K562 (cell line): ENCODE measurements around the gene HOXB1. TPM values are rescaled to one million over a fixed set of nuclear protein-coding genes. Genes with fewer than 3 reads are reported as not detected.

Experiments used
- ATAC-seq: fragments of 200-7000 bp; cut with Tn5 transposase; 3 replicates; pipeline ENCODE4 v1.9.1; 2020; ENCODE audit warnings: moderate library complexity
- BruUV-seq: library from RNA; stranded (reverse); fragments of 400-500 nt; replicated peaks from 2 replicates; lab custom pipeline; 2021; lab: Mats Ljungman, UMichigan
- CTCF ChIA-PET: fragments of 300-600 bp; formaldehyde crosslinking; extraction: SDS; loops from one replicate; lab custom pipeline; 2021; ENCODE audit warnings: low intra/inter-chr PET ratio; lab: Yijun Ruan, JAX
- POLR2A ChIA-PET: fragments of 300-600, 350-650 bp; sonication (Branson Sonifier 250); formaldehyde crosslinking; extraction: SDS; loops from one replicate; lab custom pipeline; 2021; ENCODE audit warnings: antibody characterized with exemption, inconsistent platforms; lab: Yijun Ruan, JAX
- DNase-seq, 4 experiments: peaks; one replicate each; pipeline versions ENCODE4 v3.0.0 to v3.0.0-alpha.2; 2011 to 2018; ENCODE audit warnings: low spot score in 3 of 4, mixed read lengths in 3 of 4; ENCODE audit errors: extremely low read depth in 1 of 4
- FAIRE-seq: peaks from 2 replicates; lab custom pipeline; 2011; peaks lifted over from hg19 to GRCh38; lab: Jason Lieb, UNC
- H2AFZ ChIP-seq: 2 replicates; pipeline ENCODE4 v1.6.0; 2011; ENCODE audit warnings: low read depth, low read length, control low read depth, inconsistent platforms
- H3K27ac ChIP-seq: fragments of 200-600 bp; 3 replicates; pipeline ENCODE4 v1.8.0; 2011; ENCODE audit warnings: low read depth, mild to moderate bottlenecking, control low read depth, inconsistent platforms, low read length, moderate library complexity, mixed read lengths; ENCODE audit errors: extremely low read depth
- H3K27me3 ChIP-seq, 2 experiments: fragments of 300-600 bp in 1 of 2; 2 replicates in 1 of 2; 3 replicates in 1 of 2; pipeline versions ENCODE4 v1.6.0 to v1.8.0; 2011; ENCODE audit warnings: inconsistent platforms in 2 of 2, low read length in 2 of 2, mild to moderate bottlenecking in 1 of 2, mixed read lengths in 1 of 2, moderate library complexity in 1 of 2; ENCODE audit not compliant: control insufficient read depth in 2 of 2, insufficient read depth in 2 of 2
- H3K36me3 ChIP-seq: fragments of 300-600 bp; 3 replicates; pipeline ENCODE4 v1.8.0; 2011; ENCODE audit warnings: mild to moderate bottlenecking, low read length, inconsistent platforms; ENCODE audit not compliant: control insufficient read depth, insufficient read depth
- H3K4me1 ChIP-seq, 2 experiments: fragments of 200-600 bp in 1 of 2; replicated peaks in 1 of 2; 2 replicates in 1 of 2; 3 replicates in 1 of 2; pipeline versions ENCODE4 v1.5.1 to v1.8.0; 2011; ENCODE audit warnings: inconsistent platforms in 2 of 2, low read length in 2 of 2, mild to moderate bottlenecking in 1 of 2, mixed read lengths in 1 of 2, moderate library complexity in 1 of 2; ENCODE audit not compliant: control insufficient read depth in 2 of 2, insufficient read depth in 2 of 2
- H3K4me2 ChIP-seq: 2 replicates; pipeline ENCODE4 v1.6.1; 2011; ENCODE audit warnings: low read length, control low read depth, inconsistent platforms, mixed read lengths; ENCODE audit not compliant: insufficient read depth
- H3K4me3 ChIP-seq: fragments of 200-600 bp; sonication (generic), shearing (Covaris generic); 2 replicates; pipeline ENCODE4 v1.5.1; 2016; ENCODE audit warnings: control low read depth, inconsistent platforms
- H3K79me2 ChIP-seq: fragments of 200-600 bp; 3 replicates; pipeline ENCODE4 v1.8.0; 2011; ENCODE audit warnings: low read length, inconsistent platforms; ENCODE audit not compliant: control insufficient read depth, insufficient read depth
- H3K9ac ChIP-seq, 2 experiments: 2 replicates each; pipeline versions ENCODE4 v1.6.0 to v1.6.1; 2011; ENCODE audit warnings: low read depth in 2 of 2, low read length in 2 of 2, control low read depth in 1 of 2, inconsistent platforms in 1 of 2, mild to moderate bottlenecking in 1 of 2, mixed read lengths in 1 of 2; ENCODE audit not compliant: insufficient read depth in 1 of 2
- H3K9me1 ChIP-seq: one replicate; pipeline ENCODE4 v1.6.0; 2011; ENCODE audit warnings: inconsistent platforms, mild to moderate bottlenecking, low read length, moderate library complexity; ENCODE audit not compliant: control insufficient read depth, insufficient read depth
- H3K9me3 ChIP-seq: replicated peaks from 2 replicates; pipeline ENCODE4 v1.5.1; 2011; ENCODE audit warnings: low read depth, low read length, inconsistent platforms; ENCODE audit not compliant: control insufficient read depth, insufficient read depth
- H4K20me1 ChIP-seq: replicated peaks from 2 replicates; pipeline ENCODE4 v1.6.1; 2011; ENCODE audit warnings: low read length, inconsistent platforms, mixed read lengths; ENCODE audit not compliant: control insufficient read depth, insufficient read depth
- FOSL1 ChIP-seq: fragments of 200-800 bp; sonication (Bioruptor generic); conservative IDR thresholded peaks from 2 replicates; pipeline ENCODE4 v1.6.1; 2016; ENCODE audit warnings: missing genetic modification characterization, missing compliant biosample characterization
- HNRNPH1 ChIP-seq: fragments of 200-400 bp; formaldehyde crosslinking; optimal IDR thresholded peaks from 2 replicates; pipeline ENCODE3; 2017; ENCODE audit warnings: low read depth, mild to moderate bottlenecking, low read length, moderate library complexity
- ILF3 ChIP-seq: fragments of 450-650 bp; IDR thresholded peaks from 2 replicates; pipeline ENCODE4 v1.6.1; 2018; ENCODE audit warnings: antibody characterized with exemption, mild to moderate bottlenecking, moderate library complexity, borderline replicate concordance
- RAD51 ChIP-seq: fragments of 450-650 bp; IDR thresholded peaks from 2 replicates; pipeline ENCODE4 v1.7.1; 2016; ENCODE audit warnings: low read depth, mild to moderate bottlenecking, borderline replicate concordance
- REST ChIP-seq, 2 experiments: fragments of 450-650 bp; formaldehyde crosslinking in 1 of 2; IDR thresholded peaks; 2 replicates each; pipeline versions ENCODE4 v1.4.0 to v1.6.1; 2014 to 2020; ENCODE audit warnings: mild to moderate bottlenecking in 2 of 2, borderline replicate concordance in 1 of 2, low read depth in 1 of 2
- ZFX ChIP-seq: sonication (generic); formaldehyde crosslinking; IDR thresholded peaks from 2 replicates; pipeline ENCODE4 v1.8.0; 2022; ENCODE audit warnings: mild to moderate bottlenecking, missing genetic modification reagents, moderate library complexity
- ZNF384 ChIP-seq: IDR thresholded peaks from 2 replicates; pipeline ENCODE4 v1.6.1; 2012; ENCODE audit warnings: low read depth, low read length, improper control_type of control experiment
- ZNF512 ChIP-seq: IDR thresholded peaks from 2 replicates; pipeline ENCODE4 v1.6.1; 2016; ENCODE audit warnings: missing genetic modification characterization, missing compliant biosample characterization
- WGBS: fragments of 100-300 bp; shearing (Covaris generic); methylation state at CpG from one replicate; pipeline ENCODE4 v1.1.6; 2016; ENCODE audit warnings: low coverage, mixed read lengths; ENCODE audit not compliant: insufficient coverage; ENCODE audit errors: missing lambda C conversion rate; 5-methylcytosine and 5-hydroxymethylcytosine counted together
- in situ Hi-C: fragments of 300-500 bp; cut with MboI; formaldehyde crosslinking; loops from 4 replicates; pipeline ENCODE4 v1.15.0; 2018; ENCODE audit warnings: inconsistent platforms, mixed read lengths
- intact Hi-C: fragments of 100-400 bp; cut with micrococcal nuclease; formaldehyde crosslinking; loops from 2 replicates; pipeline ENCODE4 v1.14.2; 2022
- polyA plus RNA-seq, 8 experiments: library from polyadenylated mRNA; depleted of rRNA in 4 of 8; stranded (reverse) in 5 of 8; unstranded in 3 of 8; fragments of >200 nt; fragmentation: Nextera tagmentation in 2 of 8; fragmentation: Illumina TruSeq in 1 of 8; extraction: Ambion mirVana in 2 of 8; extraction: Trizol in 1 of 8; gene quantifications; 2 replicates each; pipeline versions ENCODE4 v1.2.1 to v1.2.3, GENCODE V29; 2011 to 2014; ENCODE audit warnings: inconsistent platforms in 1 of 8, missing spikeins in 1 of 8
- total RNA-seq, 7 experiments: library from RNA; depleted of rRNA in 6 of 7; stranded (reverse); fragments of >200 nt in 6 of 7; fragmentation: Illumina TruSeq in 2 of 7; extraction: Trizol in 2 of 7; gene quantifications; 2 replicates each; pipeline versions ENCODE4 v1.2.1 to v1.2.3, GENCODE V29; 2011 to 2021; ENCODE audit warnings: low replicate concordance in 1 of 7

Gene HOXB1
- total and polyA plus RNA-seq, 9 of the 15 experiments (the other 6 are each of a cell fraction or from before 2014, with no cell fraction given) = 0.04 TPM; not detected in 8

- peak overlapping the region; percentile 32; the same call in 1 of the 3 replicates for H3K27ac ChIP-seq
- peaks cover 24 to 69% of the 10 kb centered on the region in 2 experiments for H3K4me1 ChIP-seq
- H2AFZ ChIP-seq = peak overlapping the region; percentile 87
- 34% methylated on average over 5 of the region's 5 CpGs for WGBS
- intact Hi-C loops = loop anchor here (10.0 kb wide), 1 partner anchor 272 kb away; no protein-coding TSS in a partner anchor
- no peaks in the 10 kb centered on the region for H3K27me3 ChIP-seq
- in situ Hi-C loops = no loop called here
- H3K9me1 ChIP-seq = no peaks in the 10 kb centered on the region
- peak; percentile 49 for ATAC-seq
- FAIRE-seq = peak; percentile 79
- no peaks in the 10 kb centered on the region for H3K9me3 ChIP-seq
- no peaks in the 10 kb centered on the region for H3K36me3 ChIP-seq
- peak; percentile 51 to 79 (median 59) for DNase-seq
- CTCF ChIA-PET = no interaction called here
- H3K79me2 ChIP-seq = no peaks in the 10 kb centered on the region
- H3K9ac ChIP-seq = peak overlapping the region; percentile 17 to 73; a peak in 2 of 4 replicates
- BruUV-seq = no TSS peak
- H3K4me2 ChIP-seq = peak overlapping the region; percentile 10; the same call in 1 of the 2 replicates
- no peaks in the 10 kb centered on the region for H4K20me1 ChIP-seq
- POLR2A ChIA-PET = interaction anchor here (1.3 kb wide), 1 partner anchor 8 kb away, joined by 3 read pairs; no protein-coding TSS in a partner anchor
- no peak overlapping the region for H3K4me3 ChIP-seq
- TF ChIP-seq HNRNPH1 = no peak
- no peak for TF ChIP-seq ZFX (CRISPR knock-in tag)
- TF ChIP-seq ZNF512 = no peak
- TF ChIP-seq REST (IDR thresholded peaks at IDR 0.05; ENCODE audit: borderline replicate concordance) = peak; percentile 45; the same call in 1 of the 2 replicates
- TF ChIP-seq REST (CRISPR knock-in tag; IDR thresholded peaks at IDR 0.05; ENCODE audit: low read depth) = no peak
- peak; percentile 70 for TF ChIP-seq FOSL1 (tag)
- TF ChIP-seq ZNF384 = peak; percentile 76
- TF ChIP-seq RAD51 = peak; percentile 33; the same call in 1 of the 2 replicates
- no peak for TF ChIP-seq ILF3
Observed at GRCh38 chr17:48486557-48486956, 44.3 kb downstream of the HOXB1 start.
